HepG2 (cell line): ENCODE measurements around the gene NARF. TPM values are rescaled to one million over a fixed set of nuclear protein-coding genes. Genes with fewer than 3 reads are reported as not detected.

ENCODE experiments used
- CHCHD3 ChIP-seq: sonication (generic); formaldehyde crosslinking; IDR thresholded peaks from 2 replicates; pipeline ENCODE4 v1.8.0; 2022; ENCODE audit warnings: mild to moderate bottlenecking, missing genetic modification reagents, moderate library complexity
- CREBL2 ChIP-seq: sonication (generic); formaldehyde crosslinking; IDR thresholded peaks from 2 replicates; pipeline ENCODE4 v1.8.1; 2023; ENCODE audit warnings: missing genetic modification reagents, mild to moderate bottlenecking, borderline replicate concordance
- DDIT3 ChIP-seq: sonication (generic); formaldehyde crosslinking; IDR thresholded peaks from 2 replicates; pipeline ENCODE4 v1.4.0; 2020; ENCODE audit warnings: mild to moderate bottlenecking, missing genetic modification reagents
- DRAP1 ChIP-seq: IDR thresholded peaks from 2 replicates; pipeline ENCODE4 v1.6.1; 2016; ENCODE audit warnings: missing genetic modification reagents, missing compliant biosample characterization
- E2F1 ChIP-seq: sonication (generic); formaldehyde crosslinking; IDR thresholded peaks from 2 replicates; pipeline ENCODE4 v1.5.0; 2020; ENCODE audit warnings: missing genetic modification reagents
- ELF4 ChIP-seq: sonication (generic); formaldehyde crosslinking; IDR thresholded peaks from 2 replicates; pipeline ENCODE4 v1.5.0; 2020; ENCODE audit warnings: missing genetic modification reagents, mild to moderate bottlenecking, moderate library complexity, borderline replicate concordance
- FIP1L1 ChIP-seq: fragments of 200-400 bp; formaldehyde crosslinking; IDR thresholded peaks from 2 replicates; pipeline ENCODE4 v1.6.1; 2018; ENCODE audit warnings: low read depth, mild to moderate bottlenecking, low read length, moderate library complexity, borderline replicate concordance; ENCODE audit not compliant: insufficient read depth
- HDAC1 ChIP-seq: sonication (generic); formaldehyde crosslinking; IDR thresholded peaks from 2 replicates; pipeline ENCODE4 v1.5.1; 2020; ENCODE audit warnings: mild to moderate bottlenecking, missing genetic modification reagents
- HDAC2 ChIP-seq: sonication (generic); formaldehyde crosslinking; IDR thresholded peaks from 2 replicates; pipeline ENCODE4 v1.4.0; 2020; ENCODE audit warnings: missing genetic modification reagents
- HNRNPK ChIP-seq: fragments of 200-400 bp; formaldehyde crosslinking; IDR thresholded peaks from 2 replicates; pipeline ENCODE4 v1.6.1; 2018; ENCODE audit warnings: low read length, low read depth, moderate library complexity, mild to moderate bottlenecking; ENCODE audit not compliant: poor library complexity, severe bottlenecking
- NFE2L1 ChIP-seq: sonication (generic); formaldehyde crosslinking; IDR thresholded peaks from 2 replicates; pipeline ENCODE4 v1.4.0; 2020; ENCODE audit warnings: missing genetic modification reagents, mild to moderate bottlenecking, borderline replicate concordance
- SMARCC2 ChIP-seq: fragments of 450-650 bp; IDR thresholded peaks from 2 replicates; pipeline ENCODE4 v1.6.1; 2017; ENCODE audit warnings: antibody characterized with exemption, mild to moderate bottlenecking
- SP140L ChIP-seq: sonication (generic); formaldehyde crosslinking; IDR thresholded peaks from 2 replicates; pipeline ENCODE4 v1.4.0; 2020; ENCODE audit warnings: missing genetic modification reagents, borderline replicate concordance
- THAP9 ChIP-seq: sonication (generic); formaldehyde crosslinking; IDR thresholded peaks from 2 replicates; pipeline ENCODE4; 2020; ENCODE audit warnings: missing genetic modification reagents, mild to moderate bottlenecking, borderline replicate concordance
- U2AF2 ChIP-seq: fragments of 200-400 bp; formaldehyde crosslinking; IDR thresholded peaks from 2 replicates; pipeline ENCODE4 v1.6.1; 2017; ENCODE audit warnings: low read depth, mild to moderate bottlenecking, low read length
- YEATS4 ChIP-seq: sonication (generic); formaldehyde crosslinking; IDR thresholded peaks from 2 replicates; pipeline ENCODE4 v1.4.0; 2020; ENCODE audit warnings: missing genetic modification reagents, borderline replicate concordance
- ZFYVE20 ChIP-seq: sonication (generic); formaldehyde crosslinking; IDR thresholded peaks from 2 replicates; pipeline ENCODE4 v1.8.0; 2023; ENCODE audit warnings: low read depth, mild to moderate bottlenecking, moderate library complexity, missing genetic modification reagents, borderline replicate concordance
- ZKSCAN5 ChIP-seq: sonication (generic); formaldehyde crosslinking; IDR thresholded peaks from 2 replicates; pipeline ENCODE4 v1.5.1; 2020; ENCODE audit warnings: mild to moderate bottlenecking, missing genetic modification reagents
- ZNF253 ChIP-seq: sonication (generic); formaldehyde crosslinking; IDR thresholded peaks from 2 replicates; pipeline ENCODE4 v1.8.0; 2022; ENCODE audit warnings: mild to moderate bottlenecking, missing genetic modification reagents, borderline replicate concordance
- ZNF552 ChIP-seq: sonication (generic); formaldehyde crosslinking; IDR thresholded peaks from 2 replicates; pipeline ENCODE4 v1.9.0; 2022; ENCODE audit warnings: missing genetic modification reagents, mild to moderate bottlenecking, borderline replicate concordance
- ZNF574 ChIP-seq: sonication (generic); formaldehyde crosslinking; IDR thresholded peaks from 2 replicates; pipeline ENCODE4 v1.4.0; 2020; ENCODE audit warnings: missing genetic modification reagents
- polyA plus RNA-seq, 8 experiments: library from polyadenylated mRNA; depleted of rRNA in 3 of 8; stranded (reverse) in 7 of 8; unstranded in 1 of 8; fragments of >200 nt; fragmentation: Illumina TruSeq in 4 of 8; extraction: Trizol in 4 of 8; gene quantifications; 2 replicates each; pipeline versions ENCODE4 v1.2.1 to v1.2.3, GENCODE V29; 2011 to 2016; ENCODE audit warnings: low read depth in 4 of 8, missing spikeins in 1 of 8, mixed read lengths in 1 of 8; ENCODE audit not compliant: insufficient read depth in 1 of 8
- total RNA-seq, 5 experiments: library from RNA; depleted of rRNA; stranded (reverse); fragments of >200 nt; fragmentation: Illumina TruSeq; extraction: Trizol; gene quantifications; 2 replicates each; pipeline ENCODE4 v1.2.3, GENCODE V29; 2016; ENCODE audit warnings: low read depth in 1 of 5

NARF gene
- total and polyA plus RNA-seq, 2 of the 13 experiments (the other 11 are each of a cell fraction or from before 2014, with no cell fraction given) = 61.1 to 144 TPM

GRCh38 chr17:82450357-82451106 is 8.0 kb upstream of the NARF start, which contains the start of gene CYBC1 (continued):
- TF ChIP-seq DDIT3 = no peak
- no peak for TF ChIP-seq SMARCC2
- no peak for TF ChIP-seq SP140L (CRISPR knock-in tag)
- TF ChIP-seq ZFYVE20 = no peak
- TF ChIP-seq THAP9 = no peak
- TF ChIP-seq HDAC1 (CRISPR knock-in tag) = peak; percentile 94
- peak; percentile 49; the same call in 1 of the 2 replicates for TF ChIP-seq ZNF552
- TF ChIP-seq ZKSCAN5 (CRISPR knock-in tag) = no peak
- peak; percentile 100 for TF ChIP-seq ELF4
- no peak; the same call in 1 of the 2 replicates for TF ChIP-seq HDAC2
- TF ChIP-seq ZNF253 (CRISPR knock-in tag) = peak; percentile 60; the same call in 1 of the 2 replicates
- TF ChIP-seq ZNF574 (CRISPR knock-in tag) = peak; percentile 85; the same call in 1 of the 2 replicates
- TF ChIP-seq HNRNPK = no peak
- no peak for TF ChIP-seq CHCHD3 (CRISPR knock-in tag)
- TF ChIP-seq U2AF2 = no peak
- TF ChIP-seq YEATS4 (CRISPR knock-in tag) = peak; percentile 88
- TF ChIP-seq NFE2L1 = no peak
- TF ChIP-seq DRAP1 = peak; percentile 65; the same call in 1 of the 2 replicates
- 0 out of 2 replicates have a peak, but pooled peaks have one; percentile 51 for TF ChIP-seq E2F1
- no peak for TF ChIP-seq CREBL2 (CRISPR knock-in tag)
- TF ChIP-seq FIP1L1 = no peak
